Left kidney (tissue), 2 donors: ENCODE data around the gene CYP24A1. TPM values are rescaled to one million over a fixed set of nuclear protein-coding genes. Genes with fewer than 3 reads are reported as not detected.

Experiments used
- DNase-seq: peaks from one replicate; pipeline ENCODE4 v3.0.0-alpha.2; 2013
- polyA plus RNA-seq: library from polyadenylated mRNA; unstranded; fragments of 120-200 nt; gene quantifications from one replicate; pipeline ENCODE4 v1.2.1, GENCODE V29; 2013; ENCODE audit not compliant: insufficient read length

Gene CYP24A1
- polyA plus RNA-seq, 1 donor: 2.9 TPM

- DNase-seq: no peak
These were observed 830 bp upstream of the CYP24A1 start for GRCh38 chr20:54174457-54175175.

DNA sequence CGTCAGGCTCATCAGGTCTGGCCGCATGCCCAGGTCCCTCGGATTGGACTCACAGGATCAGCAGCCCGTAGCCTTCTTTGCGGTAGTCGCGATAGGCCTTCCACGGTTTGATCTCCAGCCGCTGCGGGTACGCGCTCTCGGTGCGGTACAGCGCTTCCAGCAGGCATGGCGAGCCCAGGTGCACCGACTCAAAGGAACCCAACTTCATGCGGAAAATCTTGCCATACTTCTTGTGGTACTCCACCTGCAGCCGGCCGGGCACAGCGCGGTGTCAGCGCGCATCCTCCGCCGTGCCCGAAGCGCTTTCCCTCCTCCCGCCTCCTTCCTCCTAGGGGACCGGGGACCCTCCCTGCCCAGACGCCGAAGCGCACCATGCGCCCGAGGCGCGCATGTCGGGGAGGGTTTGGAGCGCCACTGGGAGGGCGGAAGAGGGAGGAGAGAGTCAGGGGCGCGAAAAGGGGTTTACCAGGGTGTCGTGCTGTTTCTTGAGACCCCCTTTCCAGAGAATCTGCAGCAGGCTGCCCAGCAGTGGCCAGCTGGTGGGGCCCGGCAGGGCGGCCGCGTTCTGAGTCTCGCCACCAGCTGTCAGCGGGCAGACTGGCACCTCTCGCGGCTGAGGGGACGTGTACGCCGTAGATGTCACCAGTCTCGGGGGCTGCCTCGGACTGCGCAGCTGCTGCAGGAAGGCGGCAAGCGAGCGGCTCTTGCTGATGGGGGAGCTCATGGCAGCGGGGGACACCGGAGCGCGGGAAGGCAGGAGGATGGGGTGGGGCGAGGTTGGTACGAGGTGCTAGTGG is 732 bp downstream of the CYP24A1 start:
- no peak for DNase-seq

DNA sequence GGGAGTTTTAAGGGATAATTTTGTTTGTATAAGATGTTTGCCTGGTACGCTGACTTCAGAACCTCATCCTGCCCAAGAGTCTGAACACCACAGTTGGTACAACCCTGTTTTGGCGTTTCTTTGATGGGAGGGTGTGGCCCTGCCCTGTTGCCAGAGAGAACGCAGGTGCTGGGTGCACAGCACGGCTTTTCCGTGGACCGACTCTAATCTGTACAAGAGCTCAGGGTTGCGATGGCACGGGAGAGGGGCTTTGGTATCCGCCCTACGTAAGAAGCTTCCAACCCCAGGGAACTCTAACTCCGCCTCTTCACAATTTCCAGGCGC is 1.3 kb downstream of the CYP24A1 start:
- no peak for DNase-seq

DNA sequence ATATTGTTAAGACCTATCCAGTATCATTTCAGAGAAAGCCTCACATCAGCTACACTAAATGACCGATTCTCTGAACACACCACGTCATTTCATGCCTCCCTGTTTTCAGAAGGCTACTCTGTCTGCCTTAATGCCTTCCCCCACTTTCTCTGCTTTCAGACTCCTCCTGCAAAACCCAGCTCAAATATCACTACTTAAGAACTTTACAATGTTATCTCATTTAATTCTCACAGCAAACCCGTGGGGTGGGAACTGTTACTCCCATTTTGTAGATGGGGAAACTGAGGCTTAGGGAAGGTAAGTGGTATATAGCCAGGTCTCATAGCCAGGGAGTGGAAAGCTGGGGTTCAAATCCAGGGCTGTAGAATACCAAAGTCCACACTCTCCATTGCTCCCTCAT is 2.8 kb downstream of the CYP24A1 start:
- no peak for DNase-seq

DNA sequence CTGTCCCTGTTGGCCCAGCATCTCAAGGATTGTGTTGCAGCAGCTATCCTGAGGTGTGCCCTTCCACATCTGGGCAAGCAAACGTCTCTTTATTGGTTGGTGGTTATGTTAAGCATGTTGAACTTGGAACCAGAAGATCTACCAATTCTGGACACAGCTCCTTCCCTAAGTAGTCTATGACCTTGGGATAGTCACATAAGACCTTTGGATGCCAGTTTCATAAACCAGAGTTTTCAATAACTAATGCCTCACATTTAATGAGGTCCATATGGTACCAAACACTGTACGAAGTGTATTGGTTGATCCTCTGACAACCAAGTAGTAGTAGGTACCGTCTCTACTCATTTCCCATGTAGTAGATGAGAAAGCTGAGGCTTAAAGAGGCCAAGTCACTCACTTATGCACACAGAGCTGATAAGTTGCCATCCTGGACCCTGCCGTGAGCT is 3.7 kb downstream of the CYP24A1 start:
- no peak for DNase-seq

GRCh38 chr20:54168961-54169862 is 4.6 kb downstream of the CYP24A1 start:
- no peak for DNase-seq

GRCh38 chr20:54167909-54168872 is 5.6 kb downstream of the CYP24A1 start:
- no peak for DNase-seq

- DNase-seq: no peak
These were observed 6.7 kb downstream of the CYP24A1 start for GRCh38 chr20:54166987-54167662.

DNA sequence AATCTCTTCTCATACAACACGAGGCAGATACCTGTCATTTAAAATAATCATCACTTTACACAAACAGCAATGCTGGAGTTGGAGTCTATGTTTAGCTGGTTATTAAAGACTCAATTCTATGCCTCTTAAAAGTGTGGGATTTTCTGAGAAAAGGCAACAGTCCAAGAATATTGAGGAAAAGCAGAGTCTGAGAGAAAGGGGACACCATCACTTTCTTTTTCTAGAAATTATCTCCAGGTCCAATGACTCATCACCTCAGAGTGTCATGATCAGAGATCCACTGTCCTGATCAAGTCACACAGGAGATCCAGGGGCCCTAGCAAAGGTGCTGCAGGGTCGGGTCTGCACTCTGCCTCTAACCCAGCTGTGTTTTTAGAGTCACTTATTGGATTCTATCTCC is 8.0 kb downstream of the CYP24A1 start:
- no peak for DNase-seq

GRCh38 chr20:54165014-54165413 is 8.8 kb downstream of the CYP24A1 start:
- no peak for DNase-seq

DNA sequence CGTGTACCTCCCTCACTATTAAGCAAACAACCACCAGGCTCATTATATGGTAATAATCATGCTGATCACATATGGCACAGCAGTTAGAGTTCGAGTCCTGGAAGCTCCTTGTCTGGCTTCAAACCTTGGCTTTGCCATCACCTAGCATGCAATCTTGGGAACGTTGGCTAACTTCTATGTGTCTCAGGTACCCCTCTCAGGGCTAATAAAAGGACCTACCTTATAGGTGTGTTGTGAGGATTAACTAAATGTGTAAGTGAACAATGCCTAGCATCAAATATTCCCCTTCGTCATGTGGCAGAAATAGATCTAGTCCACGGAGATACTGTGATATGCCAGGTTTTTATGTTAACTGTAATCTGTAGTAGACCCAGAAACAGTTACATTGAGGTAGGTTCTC is 10.4 kb downstream of the CYP24A1 start:
- no peak for DNase-seq

DNA sequence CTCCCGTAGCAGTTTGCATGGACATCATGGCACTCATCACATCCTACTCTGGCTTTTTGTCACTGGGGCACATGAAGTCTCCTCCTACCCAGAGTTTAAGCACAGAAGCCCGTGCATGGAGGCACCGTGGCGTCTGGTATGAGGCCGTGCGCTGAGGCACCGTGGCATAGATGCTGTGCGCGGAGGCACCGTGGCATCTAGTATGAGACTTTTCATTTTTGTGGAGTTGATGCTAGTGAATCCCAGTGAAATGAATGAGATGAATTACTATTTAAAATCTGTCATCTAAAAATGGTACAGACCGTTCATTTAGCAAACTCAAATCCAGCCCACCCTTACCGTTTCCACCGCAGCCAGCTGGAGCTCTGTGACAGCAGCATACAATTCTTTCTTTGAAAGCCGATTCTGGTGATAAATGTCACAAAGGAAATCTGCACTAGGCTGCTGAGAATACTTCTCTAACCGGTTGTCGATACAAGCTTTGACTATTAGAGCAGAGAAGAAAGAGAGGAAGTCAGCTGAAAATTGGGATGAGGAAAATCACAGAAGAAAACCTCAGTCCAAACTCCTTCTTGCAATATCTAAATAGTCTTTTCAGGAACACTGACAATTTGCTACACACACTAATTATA is 11.3 kb downstream of the CYP24A1 start:
- DNase-seq: no peak

DNA sequence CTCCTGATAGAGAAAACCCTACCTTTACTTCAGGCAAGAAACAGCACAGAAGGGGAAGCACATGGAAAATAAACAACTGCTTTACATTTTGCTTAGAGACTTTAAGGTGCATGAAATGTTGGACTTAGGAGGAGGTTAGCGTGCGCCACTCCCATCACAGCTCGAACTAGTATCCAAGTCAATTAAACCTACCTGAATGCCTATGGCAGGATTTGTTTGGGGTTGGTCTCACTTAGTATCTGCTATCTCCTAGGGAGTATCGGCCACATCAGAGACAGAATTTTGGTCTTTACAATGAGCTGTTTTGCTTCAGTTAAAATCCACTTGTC is 12.0 kb downstream of the CYP24A1 start:
- no peak for DNase-seq

- DNase-seq: no peak
These were observed 12.6 kb downstream of the CYP24A1 start for GRCh38 chr20:54161008-54161820.

GRCh38 chr20:54160065-54161007 is 13.4 kb downstream of the CYP24A1 start:
- no peak for DNase-seq

- DNase-seq: no peak
These were observed 14.8 kb downstream of the CYP24A1 start for GRCh38 chr20:54158856-54159418.

GRCh38 chr20:54158226-54158625 is 15.6 kb downstream of the CYP24A1 start:
- no peak for DNase-seq
